ENCODE results near the gene PPM1F. TPM values are rescaled to one million over a fixed set of nuclear protein-coding genes. Genes with fewer than 3 reads are reported as not detected.

The PPM1F gene
- total and polyA plus RNA-seq, 2 donors (not counting 1 experiment from before 2014, with no cell fraction given): 18.1 to 30.0 TPM

DNA sequence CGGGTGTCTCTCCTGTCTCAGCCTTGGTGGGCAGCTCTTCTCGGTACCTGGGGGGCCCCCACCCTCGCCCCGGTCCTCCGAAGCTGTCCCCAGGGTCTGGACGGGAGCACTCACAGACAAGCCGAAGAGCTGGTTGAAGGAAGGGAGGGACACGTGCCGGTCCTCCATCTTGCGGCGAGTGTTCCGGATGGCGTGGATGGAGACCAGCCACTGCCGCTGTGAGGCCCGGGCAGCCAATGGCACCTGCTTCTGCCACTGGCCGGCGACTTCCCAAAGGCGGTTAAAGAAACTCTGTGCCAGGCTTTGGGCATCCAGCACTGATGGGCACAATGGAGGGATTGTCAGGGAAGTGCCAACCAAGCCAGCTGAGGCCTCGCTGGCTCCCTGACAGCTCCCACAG, 18.7 kb downstream of the PPM1F start:
- 97% methylated on average over 18 of the region's 19 CpGs for WGBS (ENCODE audit: insufficient coverage)
- Mint-ChIP-seq H3K4me3 (no peak overlapping the region), H3K9me3 (ENCODE audit: insufficient read depth) (no peaks in the 10 kb centered on the region), H3K27ac (no peak overlapping the region), H3K27me3 (no peaks in the 10 kb centered on the region), H3K4me1 (peaks cover 30% of the 10 kb centered on the region)
- no peak overlapping the region for H3K4me2 ChIP-seq (replicated peaks; ENCODE audit: low read depth, low read length, poor library complexity, severe bottlenecking)
- ATAC-seq (ENCODE audit: low read depth) (no peak), DNase-seq (no peak)
- no peak overlapping the region for H3K27ac ChIP-seq (ENCODE audit: low read length in 2 of 2)
- intact Hi-C loops (cut with micrococcal nuclease): no loop called here
- peaks cover 26% of the 10 kb centered on the region for H3K79me2 ChIP-seq (ENCODE audit: control insufficient read depth, insufficient read depth, low read length)
- TF ChIP-seq EZH2 (IDR thresholded peaks at IDR 0.05; ENCODE audit: borderline replicate concordance, insufficient read depth, low read depth, low read length, poor library complexity, severe bottlenecking): no peak
- TF ChIP-seq, protein P1, sequence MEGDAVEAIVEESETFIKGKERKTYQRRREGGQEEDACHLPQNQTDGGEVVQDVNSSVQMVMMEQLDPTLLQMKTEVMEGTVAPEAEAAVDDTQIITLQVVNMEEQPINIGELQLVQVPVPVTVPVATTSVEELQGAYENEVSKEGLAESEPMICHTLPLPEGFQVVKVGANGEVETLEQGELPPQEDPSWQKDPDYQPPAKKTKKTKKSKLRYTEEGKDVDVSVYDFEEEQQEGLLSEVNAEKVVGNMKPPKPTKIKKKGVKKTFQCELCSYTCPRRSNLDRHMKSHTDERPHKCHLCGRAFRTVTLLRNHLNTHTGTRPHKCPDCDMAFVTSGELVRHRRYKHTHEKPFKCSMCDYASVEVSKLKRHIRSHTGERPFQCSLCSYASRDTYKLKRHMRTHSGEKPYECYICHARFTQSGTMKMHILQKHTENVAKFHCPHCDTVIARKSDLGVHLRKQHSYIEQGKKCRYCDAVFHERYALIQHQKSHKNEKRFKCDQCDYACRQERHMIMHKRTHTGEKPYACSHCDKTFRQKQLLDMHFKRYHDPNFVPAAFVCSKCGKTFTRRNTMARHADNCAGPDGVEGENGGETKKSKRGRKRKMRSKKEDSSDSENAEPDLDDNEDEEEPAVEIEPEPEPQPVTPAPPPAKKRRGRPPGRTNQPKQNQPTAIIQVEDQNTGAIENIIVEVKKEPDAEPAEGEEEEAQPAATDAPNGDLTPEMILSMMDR (IDR thresholded peaks at IDR 0.05): no peak
- H3K4me3 ChIP-seq (ENCODE audit: control extremely low read depth in 1 of 5, extremely low read depth in 1 of 5, insufficient read depth in 1 of 5, low read depth in 2 of 5, low read length in 4 of 5): no peak overlapping the region
- peaks cover 0 to 4% (median 0%) of the 10 kb centered on the region in 3 donors for H3K9me3 ChIP-seq (ENCODE audit: control extremely low read depth in 1 of 3, control insufficient read depth in 2 of 3, insufficient read depth in 1 of 3, low read length in 2 of 3)
- H2AFZ ChIP-seq (ENCODE audit: insufficient read depth, low read depth, low read length, poor library complexity, severe bottlenecking): no peak overlapping the region
- H3K36me3 ChIP-seq (replicated peaks in 1 of 2; ENCODE audit: control extremely low read depth in 1 of 2, control insufficient read depth in 1 of 2, extremely low read depth in 1 of 2, insufficient read depth in 2 of 2, low read length in 1 of 2): peaks cover 0 to 46% of the 10 kb centered on the region in 2 experiments
- ChIA-PET CTCF (interaction anchor here (7.0 kb wide), 1 partner anchor 17 kb away, joined by 116 read pairs; the partner anchor contains the start of gene PPM1F), POLR2A (no interaction called here)
- no peaks in the 10 kb centered on the region for H3K27me3 ChIP-seq (replicated peaks in 1 of 4; ENCODE audit: control extremely low read depth in 1 of 4, control insufficient read depth in 3 of 4, insufficient read depth in 4 of 4, low read length in 3 of 4)
- peaks cover 40% of the 10 kb centered on the region in 2 donors for H3K4me1 ChIP-seq (ENCODE audit: control insufficient read depth in 2 of 2, insufficient read depth in 2 of 2, low read length in 2 of 2)
- no peak overlapping the region for H3K9ac ChIP-seq (ENCODE audit: low read length)
- peaks cover 5% of the 10 kb centered on the region for H4K20me1 ChIP-seq (ENCODE audit: control insufficient read depth, insufficient read depth, low read length, poor library complexity, severe bottlenecking)

DNA sequence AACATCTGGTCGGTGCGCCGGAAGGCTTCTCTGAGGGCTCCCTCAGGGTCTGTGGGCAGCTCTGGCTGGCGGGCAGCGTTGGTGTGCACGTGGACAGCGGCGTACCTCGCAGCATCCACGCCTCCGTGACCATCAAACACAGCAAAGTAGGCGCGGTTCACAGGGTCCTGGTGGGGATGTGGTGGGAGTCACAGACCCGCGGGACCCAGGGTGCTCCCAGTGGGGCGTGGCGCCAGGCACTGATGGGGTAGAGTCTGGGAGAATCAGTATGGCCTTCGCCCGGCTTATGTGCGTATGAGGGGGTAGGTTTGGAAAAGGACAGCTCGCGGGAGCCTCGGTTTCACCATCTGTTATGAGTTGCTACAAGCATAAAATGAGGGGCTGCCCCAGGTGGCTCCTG, 19.2 kb downstream of the PPM1F start:
- POLR2A ChIA-PET: no interaction called here
- Histone ChIP-seq H3K27me3 (replicated peaks in 1 of 4; ENCODE audit: control extremely low read depth in 1 of 4, control insufficient read depth in 3 of 4, insufficient read depth in 4 of 4, low read length in 3 of 4) (no peaks in the 10 kb centered on the region), H3K79me2 (ENCODE audit: control insufficient read depth, insufficient read depth, low read length) (peaks cover 30% of the 10 kb centered on the region), H3K36me3 (replicated peaks in 1 of 2; ENCODE audit: control extremely low read depth in 1 of 2, control insufficient read depth in 1 of 2, extremely low read depth in 1 of 2, insufficient read depth in 2 of 2, low read length in 1 of 2) (peaks cover 0 to 47% of the 10 kb centered on the region in 2 experiments), H2AFZ (ENCODE audit: insufficient read depth, low read depth, low read length, poor library complexity, severe bottlenecking) (no peak overlapping the region), H3K9me3 (ENCODE audit: control extremely low read depth in 1 of 3, control insufficient read depth in 2 of 3, insufficient read depth in 1 of 3, low read length in 2 of 3) (peaks cover 0 to 4% (median 0%) of the 10 kb centered on the region in 3 donors), H3K4me1 (ENCODE audit: control insufficient read depth in 2 of 2, insufficient read depth in 2 of 2, low read length in 2 of 2) (peaks cover 35% of the 10 kb centered on the region in 2 donors), H3K27ac (ENCODE audit: low read length in 2 of 2) (no peak overlapping the region), H3K4me2 (replicated peaks; ENCODE audit: low read depth, low read length, poor library complexity, severe bottlenecking) (no peak overlapping the region), H3K9ac (ENCODE audit: low read length) (no peak overlapping the region), H3K4me3 (ENCODE audit: control extremely low read depth in 1 of 5, extremely low read depth in 1 of 5, insufficient read depth in 1 of 5, low read depth in 2 of 5, low read length in 4 of 5) (no peak overlapping the region), H4K20me1 (ENCODE audit: control insufficient read depth, insufficient read depth, low read length, poor library complexity, severe bottlenecking) (peaks cover 5% of the 10 kb centered on the region)
- Mint-ChIP-seq H3K4me3 (no peak overlapping the region), H3K27ac (no peak overlapping the region), H3K9me3 (ENCODE audit: insufficient read depth) (no peaks in the 10 kb centered on the region), H3K4me1 (peaks cover 26% of the 10 kb centered on the region), H3K27me3 (no peaks in the 10 kb centered on the region)
- WGBS (ENCODE audit: insufficient coverage): 96% methylated on average over 23 of the region's 23 CpGs
- DNase-seq: no peak
- TF ChIP-seq, protein P1 (IDR thresholded peaks at IDR 0.05): no peak
- no peak for TF ChIP-seq EZH2 (IDR thresholded peaks at IDR 0.05; ENCODE audit: borderline replicate concordance, insufficient read depth, low read depth, low read length, poor library complexity, severe bottlenecking)
- CTCF ChIA-PET: no interaction called here
- no peak for ATAC-seq (ENCODE audit: low read depth)
- intact Hi-C loops (cut with micrococcal nuclease): no loop called here

Measured in B cell (primary cell).